ENCODE data around the gene BMP2. TPM values are rescaled to one million over a fixed set of nuclear protein-coding genes. Genes with fewer than 3 reads are reported as not detected.

Gene BMP2
- total and polyA plus RNA-seq, 4 donors: 0.83 to 3.5 (median 2.0) TPM

DNA sequence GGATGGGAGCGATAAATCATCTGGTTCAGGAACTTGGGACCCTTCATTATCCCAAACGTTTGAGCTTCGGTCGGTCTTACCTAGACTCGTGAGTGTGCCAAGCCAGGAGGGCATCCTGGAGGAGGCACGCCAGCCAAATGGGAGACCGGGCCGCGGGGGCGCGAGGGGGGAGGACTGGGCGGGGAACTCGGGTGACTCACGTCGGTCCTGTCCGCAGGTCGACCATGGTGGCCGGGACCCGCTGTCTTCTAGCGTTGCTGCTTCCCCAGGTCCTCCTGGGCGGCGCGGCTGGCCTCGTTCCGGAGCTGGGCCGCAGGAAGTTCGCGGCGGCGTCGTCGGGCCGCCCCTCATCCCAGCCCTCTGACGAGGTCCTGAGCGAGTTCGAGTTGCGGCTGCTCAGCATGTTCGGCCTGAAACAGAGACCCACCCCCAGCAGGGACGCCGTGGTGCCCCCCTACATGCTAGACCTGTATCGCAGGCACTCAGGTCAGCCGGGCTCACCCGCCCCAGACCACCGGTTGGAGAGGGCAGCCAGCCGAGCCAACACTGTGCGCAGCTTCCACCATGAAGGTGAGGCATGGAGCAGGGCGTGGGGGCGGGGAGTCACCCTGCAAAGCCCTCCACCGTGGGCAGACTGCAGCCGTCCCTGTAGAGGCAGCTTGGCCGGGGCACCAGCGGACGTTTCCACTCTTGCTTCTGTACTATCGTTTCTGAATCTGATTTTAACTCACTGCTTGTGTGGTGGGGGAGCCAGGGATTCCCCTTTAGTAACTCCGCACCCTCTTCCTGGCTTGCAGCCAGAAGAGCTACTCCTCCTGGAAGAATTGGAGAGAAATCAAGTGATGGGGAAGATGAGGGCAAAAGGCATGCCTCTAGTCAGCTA, 2.7 kb downstream of the BMP2 start:
- H3K9ac ChIP-seq (ENCODE audit: low read depth in 1 of 2, low read length in 2 of 2): peak overlapping the region in 1 of 2 donors; percentile 50
- peak overlapping the region; percentile 30 to 91 (median 57) for H3K4me3 ChIP-seq (ENCODE audit: low read depth in 1 of 3, low read length in 3 of 3)
- no peaks in the 10 kb centered on the region for H3K9me3 ChIP-seq (ENCODE audit: control insufficient read depth in 4 of 4, low read length in 3 of 4)
- peaks cover 2 to 30% (median 22%) of the 10 kb centered on the region in 4 donors for H3K4me1 ChIP-seq (ENCODE audit: control insufficient read depth in 4 of 4, insufficient read depth in 4 of 4, low read length in 3 of 4)
- no peak for TF ChIP-seq FOXA2 (IDR thresholded peaks at IDR 0.05)
- TF ChIP-seq HNF4A (conservative IDR thresholded peaks at IDR 0.05): no peak
- no peak for TF ChIP-seq RAD21 (IDR thresholded peaks at IDR 0.05)
- TF ChIP-seq JUND (IDR thresholded peaks at IDR 0.05): no peak
- no peak for TF ChIP-seq TAF1 (conservative IDR thresholded peaks at IDR 0.05)
- TF ChIP-seq, protein P1, sequence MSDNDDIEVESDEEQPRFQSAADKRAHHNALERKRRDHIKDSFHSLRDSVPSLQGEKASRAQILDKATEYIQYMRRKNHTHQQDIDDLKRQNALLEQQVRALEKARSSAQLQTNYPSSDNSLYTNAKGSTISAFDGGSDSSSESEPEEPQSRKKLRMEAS (IDR thresholded peaks at IDR 0.05): no peak
- no peak for TF ChIP-seq HNF4G (IDR thresholded peaks at IDR 0.05)
- TF ChIP-seq, protein P2, sequence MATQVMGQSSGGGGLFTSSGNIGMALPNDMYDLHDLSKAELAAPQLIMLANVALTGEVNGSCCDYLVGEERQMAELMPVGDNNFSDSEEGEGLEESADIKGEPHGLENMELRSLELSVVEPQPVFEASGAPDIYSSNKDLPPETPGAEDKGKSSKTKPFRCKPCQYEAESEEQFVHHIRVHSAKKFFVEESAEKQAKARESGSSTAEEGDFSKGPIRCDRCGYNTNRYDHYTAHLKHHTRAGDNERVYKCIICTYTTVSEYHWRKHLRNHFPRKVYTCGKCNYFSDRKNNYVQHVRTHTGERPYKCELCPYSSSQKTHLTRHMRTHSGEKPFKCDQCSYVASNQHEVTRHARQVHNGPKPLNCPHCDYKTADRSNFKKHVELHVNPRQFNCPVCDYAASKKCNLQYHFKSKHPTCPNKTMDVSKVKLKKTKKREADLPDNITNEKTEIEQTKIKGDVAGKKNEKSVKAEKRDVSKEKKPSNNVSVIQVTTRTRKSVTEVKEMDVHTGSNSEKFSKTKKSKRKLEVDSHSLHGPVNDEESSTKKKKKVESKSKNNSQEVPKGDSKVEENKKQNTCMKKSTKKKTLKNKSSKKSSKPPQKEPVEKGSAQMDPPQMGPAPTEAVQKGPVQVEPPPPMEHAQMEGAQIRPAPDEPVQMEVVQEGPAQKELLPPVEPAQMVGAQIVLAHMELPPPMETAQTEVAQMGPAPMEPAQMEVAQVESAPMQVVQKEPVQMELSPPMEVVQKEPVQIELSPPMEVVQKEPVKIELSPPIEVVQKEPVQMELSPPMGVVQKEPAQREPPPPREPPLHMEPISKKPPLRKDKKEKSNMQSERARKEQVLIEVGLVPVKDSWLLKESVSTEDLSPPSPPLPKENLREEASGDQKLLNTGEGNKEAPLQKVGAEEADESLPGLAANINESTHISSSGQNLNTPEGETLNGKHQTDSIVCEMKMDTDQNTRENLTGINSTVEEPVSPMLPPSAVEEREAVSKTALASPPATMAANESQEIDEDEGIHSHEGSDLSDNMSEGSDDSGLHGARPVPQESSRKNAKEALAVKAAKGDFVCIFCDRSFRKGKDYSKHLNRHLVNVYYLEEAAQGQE (IDR thresholded peaks at IDR 0.05): no peak
- TF ChIP-seq RXRA (IDR thresholded peaks at IDR 0.05): no peak
- TF ChIP-seq GABPA (IDR thresholded peaks at IDR 0.05 in 1 of 2, conservative IDR thresholded peaks at IDR 0.05 in 1 of 2): no peak
- no peak for TF ChIP-seq YY1 (IDR thresholded peaks at IDR 0.05)
- TF ChIP-seq, protein P3, sequence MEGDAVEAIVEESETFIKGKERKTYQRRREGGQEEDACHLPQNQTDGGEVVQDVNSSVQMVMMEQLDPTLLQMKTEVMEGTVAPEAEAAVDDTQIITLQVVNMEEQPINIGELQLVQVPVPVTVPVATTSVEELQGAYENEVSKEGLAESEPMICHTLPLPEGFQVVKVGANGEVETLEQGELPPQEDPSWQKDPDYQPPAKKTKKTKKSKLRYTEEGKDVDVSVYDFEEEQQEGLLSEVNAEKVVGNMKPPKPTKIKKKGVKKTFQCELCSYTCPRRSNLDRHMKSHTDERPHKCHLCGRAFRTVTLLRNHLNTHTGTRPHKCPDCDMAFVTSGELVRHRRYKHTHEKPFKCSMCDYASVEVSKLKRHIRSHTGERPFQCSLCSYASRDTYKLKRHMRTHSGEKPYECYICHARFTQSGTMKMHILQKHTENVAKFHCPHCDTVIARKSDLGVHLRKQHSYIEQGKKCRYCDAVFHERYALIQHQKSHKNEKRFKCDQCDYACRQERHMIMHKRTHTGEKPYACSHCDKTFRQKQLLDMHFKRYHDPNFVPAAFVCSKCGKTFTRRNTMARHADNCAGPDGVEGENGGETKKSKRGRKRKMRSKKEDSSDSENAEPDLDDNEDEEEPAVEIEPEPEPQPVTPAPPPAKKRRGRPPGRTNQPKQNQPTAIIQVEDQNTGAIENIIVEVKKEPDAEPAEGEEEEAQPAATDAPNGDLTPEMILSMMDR (IDR thresholded peaks at IDR 0.05; ENCODE audit: low read depth, low read length, missing input control): no peak
- no peak for TF ChIP-seq FOXA1 (IDR thresholded peaks at IDR 0.05)
- TF ChIP-seq EGR1 (IDR thresholded peaks at IDR 0.05; ENCODE audit: low read depth in 2 of 2): no peak
- TF ChIP-seq, protein P4, sequence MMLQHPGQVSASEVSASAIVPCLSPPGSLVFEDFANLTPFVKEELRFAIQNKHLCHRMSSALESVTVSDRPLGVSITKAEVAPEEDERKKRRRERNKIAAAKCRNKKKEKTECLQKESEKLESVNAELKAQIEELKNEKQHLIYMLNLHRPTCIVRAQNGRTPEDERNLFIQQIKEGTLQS (IDR thresholded peaks at IDR 0.05): no peak
- TF ChIP-seq SP1 (IDR thresholded peaks at IDR 0.05): no peak
- no peak overlapping the region for H3K27ac ChIP-seq (ENCODE audit: low read depth in 1 of 2, low read length in 2 of 2)
- WGBS: 34% methylated on average over 55 of the region's 55 CpGs
- no peaks in the 10 kb centered on the region for H3K36me3 ChIP-seq (ENCODE audit: control insufficient read depth in 4 of 4, insufficient read depth in 3 of 4, low read depth in 1 of 4, low read length in 3 of 4)
- peak; percentile 43 for DNase-seq (ENCODE audit: low spot score)
- no peaks in the 10 kb centered on the region for H3K27me3 ChIP-seq (ENCODE audit: control insufficient read depth in 4 of 4, insufficient read depth in 4 of 4, low read length in 3 of 4)

DNA sequence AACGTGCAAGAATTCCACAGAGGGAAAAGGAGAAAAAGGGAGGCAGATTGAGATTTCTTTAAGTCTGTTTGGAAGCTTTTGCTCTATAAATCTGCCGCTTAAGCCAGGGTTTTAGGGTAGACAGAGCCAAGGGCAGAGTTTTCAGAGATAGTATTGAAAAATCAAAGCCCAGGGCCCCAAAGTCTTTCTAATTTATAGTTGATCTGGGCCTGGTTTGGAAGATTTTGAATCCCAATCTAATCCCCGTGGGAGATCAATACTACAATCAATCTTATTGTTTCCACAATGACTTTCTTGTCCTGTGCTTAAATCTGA, 3.3 kb downstream of the BMP2 start:
- no peak for DNase-seq (ENCODE audit: low spot score)
- Histone ChIP-seq H3K9me3 (ENCODE audit: control insufficient read depth in 4 of 4, low read length in 3 of 4) (no peaks in the 10 kb centered on the region), H3K9ac (ENCODE audit: low read depth in 1 of 2, low read length in 2 of 2) (no peak overlapping the region), H3K4me3 (ENCODE audit: low read depth in 1 of 3, low read length in 3 of 3) (peak overlapping the region in 1 of 3 donors; percentile 91), H3K27me3 (ENCODE audit: control insufficient read depth in 4 of 4, insufficient read depth in 4 of 4, low read length in 3 of 4) (no peaks in the 10 kb centered on the region), H3K27ac (ENCODE audit: low read depth in 1 of 2, low read length in 2 of 2) (no peak overlapping the region), H3K36me3 (ENCODE audit: control insufficient read depth in 4 of 4, insufficient read depth in 3 of 4, low read depth in 1 of 4, low read length in 3 of 4) (no peaks in the 10 kb centered on the region), H3K4me1 (ENCODE audit: control insufficient read depth in 4 of 4, insufficient read depth in 4 of 4, low read length in 3 of 4) (peaks cover 2 to 28% (median 21%) of the 10 kb centered on the region in 4 donors)
- 54% methylated on average over 3 of the region's 3 CpGs for WGBS
- TF ChIP-seq EGR1 (IDR thresholded peaks at IDR 0.05; ENCODE audit: low read depth in 2 of 2) (no peak), YY1 (IDR thresholded peaks at IDR 0.05) (no peak), FOXA2 (IDR thresholded peaks at IDR 0.05) (no peak), NR2F2 (IDR thresholded peaks at IDR 0.05) (no peak)
- TF ChIP-seq, protein P1 (IDR thresholded peaks at IDR 0.05): no peak
- TF ChIP-seq, protein P5, sequence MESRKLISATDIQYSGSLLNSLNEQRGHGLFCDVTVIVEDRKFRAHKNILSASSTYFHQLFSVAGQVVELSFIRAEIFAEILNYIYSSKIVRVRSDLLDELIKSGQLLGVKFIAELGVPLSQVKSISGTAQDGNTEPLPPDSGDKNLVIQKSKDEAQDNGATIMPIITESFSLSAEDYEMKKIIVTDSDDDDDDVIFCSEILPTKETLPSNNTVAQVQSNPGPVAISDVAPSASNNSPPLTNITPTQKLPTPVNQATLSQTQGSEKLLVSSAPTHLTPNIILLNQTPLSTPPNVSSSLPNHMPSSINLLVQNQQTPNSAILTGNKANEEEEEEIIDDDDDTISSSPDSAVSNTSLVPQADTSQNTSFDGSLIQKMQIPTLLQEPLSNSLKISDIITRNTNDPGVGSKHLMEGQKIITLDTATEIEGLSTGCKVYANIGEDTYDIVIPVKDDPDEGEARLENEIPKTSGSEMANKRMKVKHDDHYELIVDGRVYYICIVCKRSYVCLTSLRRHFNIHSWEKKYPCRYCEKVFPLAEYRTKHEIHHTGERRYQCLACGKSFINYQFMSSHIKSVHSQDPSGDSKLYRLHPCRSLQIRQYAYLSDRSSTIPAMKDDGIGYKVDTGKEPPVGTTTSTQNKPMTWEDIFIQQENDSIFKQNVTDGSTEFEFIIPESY (IDR thresholded peaks at IDR 0.05): no peak
- TF ChIP-seq, protein P2 (IDR thresholded peaks at IDR 0.05): no peak

Measured in liver (tissue), 9 donors.